Upper lobe of right lung (tissue), 1 donor: ENCODE results near the gene MGAT5B. TPM values are rescaled to one million over a fixed set of nuclear protein-coding genes. Genes with fewer than 3 reads are reported as not detected.

Experiments used
- ATAC-seq: fragments of 200-7000 bp; cut with Tn5 transposase; one replicate; pipeline ENCODE4 v1.9.1; 2020; ENCODE audit warnings: mild to moderate bottlenecking, moderate library complexity
- DNase-seq: peaks from one replicate; pipeline ENCODE4 v3.0.0-alpha.2; 2020
- H3K27ac ChIP-seq: fragments of 200-600 bp; one replicate; pipeline ENCODE4 v1.8.0; 2022
- H3K27me3 ChIP-seq: fragments of 200-600 bp; one replicate; pipeline ENCODE4 v1.8.0; 2022; ENCODE audit warnings: mild to moderate bottlenecking
- H3K36me3 ChIP-seq: fragments of 200-600 bp; one replicate; pipeline ENCODE4 v1.8.0; 2022
- H3K4me1 ChIP-seq: fragments of 200-600 bp; one replicate; pipeline ENCODE4 v1.8.0; 2022
- H3K4me3 ChIP-seq: fragments of 200-600 bp; one replicate; pipeline ENCODE4 v1.8.0; 2022; ENCODE audit warnings: mild to moderate bottlenecking
- H3K9me3 ChIP-seq: fragments of 200-600 bp; one replicate; pipeline ENCODE4 v1.8.0; 2022
- CTCF ChIP-seq: fragments of 200-600 bp; IDR thresholded peaks from one replicate; pipeline ENCODE4 v1.8.0; 2022; ENCODE audit warnings: antibody characterized with exemption
- intact Hi-C: fragments of 100-400 bp; cut with DNase I; formaldehyde crosslinking; loops from one replicate; pipeline ENCODE4 v1.11.0; 2022
- total RNA-seq: library from RNA; stranded (reverse); fragmentation: NEBNext Ultra II Directional; extraction: Animal tissue kit (Norgen Biotek cat#: 25700); gene quantifications from one replicate; pipeline ENCODE4 v1.2.1, GENCODE V29; 2021
- donor health status: DM: no; HTN: yes; CAD: no; lungs with severe emphysema.

Gene MGAT5B
- total RNA-seq, 1 donor from 2014 or later = 2.0 TPM

GRCh38 chr17:76909971-76910760 lies 42.0 kb downstream of the MGAT5B start:
- no peak for TF ChIP-seq CTCF
- Histone ChIP-seq H3K9me3 (no peaks in the 10 kb centered on the region), H3K27me3 (no peaks in the 10 kb centered on the region), H3K4me3 (no peak overlapping the region), H3K36me3 (no peaks in the 10 kb centered on the region), H3K4me1 (no peaks in the 10 kb centered on the region), H3K27ac (no peak overlapping the region)
- DNase-seq = peak; percentile 79
- intact Hi-C loops = no loop called here
- ATAC-seq = peak; percentile 72

GRCh38 chr17:76911299-76912017 lies 43.3 kb downstream of the MGAT5B start:
- no peaks in the 10 kb centered on the region for H3K27me3 ChIP-seq
- no peak overlapping the region for H3K4me3 ChIP-seq
- H3K4me1 ChIP-seq = no peaks in the 10 kb centered on the region
- H3K36me3 ChIP-seq = no peaks in the 10 kb centered on the region
- DNase-seq (no peak), ATAC-seq (no peak)
- TF ChIP-seq CTCF = no peak
- H3K27ac ChIP-seq = no peak overlapping the region
- no peaks in the 10 kb centered on the region for H3K9me3 ChIP-seq
- intact Hi-C loops = no loop called here

DNA sequence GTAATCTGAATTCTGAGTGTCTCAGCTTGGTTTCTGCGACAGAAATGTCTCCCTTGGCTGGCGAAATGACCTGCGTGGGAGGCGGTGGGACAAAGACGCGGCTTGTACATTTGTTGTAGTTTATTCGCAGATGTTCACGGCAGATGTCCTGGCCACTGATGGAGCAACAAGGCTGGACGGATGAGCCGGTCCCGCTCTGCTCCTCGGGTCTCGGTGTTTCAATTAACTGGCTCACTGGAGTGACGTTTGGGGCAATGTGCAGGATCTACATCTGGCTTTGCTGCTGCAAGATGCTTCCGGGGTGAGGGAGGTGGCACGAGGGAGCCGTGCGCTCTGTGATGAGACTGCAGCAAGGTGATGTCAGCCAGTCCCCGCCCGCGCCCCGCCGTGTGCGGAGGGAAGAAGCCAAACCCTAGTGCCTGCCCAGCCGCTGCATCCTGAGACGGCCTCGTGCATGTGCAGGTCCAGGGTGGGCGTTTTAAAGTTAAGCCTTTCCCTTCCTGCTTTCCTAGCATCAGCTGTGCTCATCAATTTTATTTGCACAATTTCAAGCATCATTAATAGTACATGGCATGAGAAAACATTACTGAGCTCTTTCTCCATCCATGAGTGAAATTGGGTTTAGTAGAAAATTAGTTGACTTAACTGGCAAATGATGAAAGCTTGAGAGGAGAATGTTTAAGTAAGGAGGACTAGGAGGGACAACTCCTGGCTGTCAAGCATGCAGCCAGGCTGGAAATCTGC lies 44.4 kb downstream of the MGAT5B start:
- Histone ChIP-seq H3K36me3 (no peaks in the 10 kb centered on the region), H3K4me3 (no peak overlapping the region), H3K27ac (no peak overlapping the region), H3K4me1 (no peaks in the 10 kb centered on the region), H3K27me3 (no peaks in the 10 kb centered on the region), H3K9me3 (no peaks in the 10 kb centered on the region)
- ATAC-seq (no peak), DNase-seq (no peak)
- intact Hi-C loops = no loop called here
- TF ChIP-seq CTCF = no peak

GRCh38 chr17:76914937-76915336 lies 46.7 kb downstream of the MGAT5B start:
- peak; percentile 26 for ATAC-seq
- no peak for DNase-seq
- H3K27me3 ChIP-seq = no peaks in the 10 kb centered on the region

More at GRCh38 chr17:76914937-76915336, 46.7 kb downstream of the MGAT5B start:
- no peak for TF ChIP-seq CTCF
- Histone ChIP-seq H3K9me3 (no peaks in the 10 kb centered on the region), H3K27ac (no peak overlapping the region), H3K4me3 (no peak overlapping the region), H3K4me1 (no peaks in the 10 kb centered on the region), H3K36me3 (no peaks in the 10 kb centered on the region)
- intact Hi-C loops = no loop called here
